HCT116 (cell line): Measurements from ENCODE around the gene NEMP2. TPM values are rescaled to one million over a fixed set of nuclear protein-coding genes. Genes with fewer than 3 reads are reported as not detected.

Source experiments
- ATAC-seq: fragments of 200-7000 bp; cut with Tn5 transposase; 2 replicates; pipeline ENCODE4 v1.9.1; 2020; ENCODE audit warnings: mild to moderate bottlenecking, moderate library complexity
- BruUV-seq: library from RNA; stranded (reverse); fragments of 400-500 nt; replicated peaks from 2 replicates; lab custom pipeline; 2021; lab: Mats Ljungman, UMichigan
- CTCF ChIA-PET: fragments of 300-600 bp; sonication (Branson Sonifier 250); formaldehyde crosslinking; loops from one replicate; lab custom pipeline; 2021; ENCODE audit warnings: antibody characterized with exemption; lab: Charles Lee
- POLR2A ChIA-PET: fragments of 300-600, 350-600 bp; sonication (Branson Sonifier 250); formaldehyde crosslinking; loops from one replicate; lab custom pipeline; 2021; ENCODE audit warnings: antibody characterized with exemption; lab: Charles Lee
- RAD21 ChIA-PET, 2 experiments: fragments of 300-600 bp; sonication (Branson Sonifier 250); formaldehyde crosslinking; loops; one replicate each; lab custom pipeline; 2023; ENCODE audit warnings: low total read pairs in 2 of 2; ENCODE audit not compliant: uncharacterized antibody in 2 of 2, unreplicated experiment in 2 of 2, low non-redundant PET in 1 of 2; lab: Charles Lee
- DNase-seq: peaks from one replicate; pipeline ENCODE4 v3.0.0-alpha.2; 2010; ENCODE audit warnings: low read depth, low spot score
- H2AFZ ChIP-seq: fragments of 200-600 bp; shearing (Covaris generic), sonication (generic); 2 replicates; pipeline ENCODE4 v1.6.1; 2017; ENCODE audit warnings: low read depth, mixed run types, mixed read lengths, antibody characterized with exemption, low read length; ENCODE audit not compliant: poor library complexity, severe bottlenecking
- H3K27ac ChIP-seq: 2 replicates; pipeline ENCODE4 v1.5.1; 2012; ENCODE audit warnings: low read depth, low read length
- H3K27me3 ChIP-seq: fragments of 200-600 bp; sonication (generic); 2 replicates; pipeline ENCODE4 v1.6.1; 2016; ENCODE audit warnings: mixed run types, low read length, mixed read lengths; ENCODE audit not compliant: insufficient read depth
- H3K36me3 ChIP-seq, 2 experiments: fragments of 200-500 bp in 1 of 2; fragments of 200-600 bp in 1 of 2; sonication (Bioruptor generic) in 1 of 2; sonication (generic) in 1 of 2; 2 replicates each; pipeline versions ENCODE4 v1.5.1 to v1.6.1; 2014 to 2016; ENCODE audit warnings: low read length in 2 of 2, inconsistent platforms in 1 of 2, mixed read lengths in 1 of 2, mixed run types in 1 of 2; ENCODE audit not compliant: insufficient read depth in 2 of 2, control insufficient read depth in 1 of 2
- H3K4me1 ChIP-seq, 2 experiments: fragments of 200-600 bp in 1 of 2; sonication (generic) in 1 of 2; 2 replicates each; pipeline versions ENCODE4 v1.5.1 to v1.6.1; 2012 to 2017; ENCODE audit warnings: low read length in 2 of 2, inconsistent platforms in 1 of 2, mild to moderate bottlenecking in 1 of 2, mixed read lengths in 1 of 2, mixed run types in 1 of 2, moderate library complexity in 1 of 2; ENCODE audit not compliant: insufficient read depth in 2 of 2, control insufficient read depth in 1 of 2
- H3K4me2 ChIP-seq: fragments of 200-600 bp; sonication (generic); 2 replicates; pipeline ENCODE4 v1.6.1; 2017; ENCODE audit warnings: mixed run types, low read length, mixed read lengths
- H3K4me3 ChIP-seq, 2 experiments: fragments of 200-600 bp in 1 of 2; sonication (generic) in 1 of 2; replicated peaks in 1 of 2; 2 replicates each; pipeline ENCODE4 v1.5.1; 2011 to 2016; ENCODE audit warnings: low read length in 2 of 2, control low read depth in 1 of 2, low read depth in 1 of 2, mild to moderate bottlenecking in 1 of 2, mixed read lengths in 1 of 2, mixed run types in 1 of 2
- H3K79me2 ChIP-seq: fragments of 200-600 bp; sonication (generic); 2 replicates; pipeline ENCODE4 v1.6.1; 2017; ENCODE audit warnings: mild to moderate bottlenecking, mixed run types, low read length, moderate library complexity, mixed read lengths; ENCODE audit not compliant: insufficient read depth
- H3K9ac ChIP-seq: fragments of 200-600 bp; sonication (generic); 2 replicates; pipeline ENCODE4 v1.6.1; 2016; ENCODE audit warnings: low read length, mixed read lengths
- H3K9me2 ChIP-seq: fragments of 200-600 bp; sonication (generic), shearing (Covaris generic); 2 replicates; pipeline ENCODE4 v1.6.1; 2017; ENCODE audit warnings: mixed run types, mild to moderate bottlenecking, moderate library complexity; ENCODE audit not compliant: insufficient read depth
- H3K9me3 ChIP-seq, 2 experiments: fragments of 200-500 bp in 1 of 2; fragments of 200-600 bp in 1 of 2; sonication (Bioruptor generic) in 1 of 2; sonication (generic) in 1 of 2; 2 replicates each; pipeline ENCODE4 v1.6.1; 2014 to 2017; ENCODE audit warnings: low read length in 2 of 2, mixed read lengths in 2 of 2, inconsistent platforms in 1 of 2, low read depth in 1 of 2, mild to moderate bottlenecking in 1 of 2, mixed run types in 1 of 2, moderate library complexity in 1 of 2; ENCODE audit not compliant: control insufficient read depth in 1 of 2, insufficient read depth in 1 of 2
- H4K20me1 ChIP-seq: fragments of 200-600 bp; sonication (generic), shearing (Covaris generic); 2 replicates; pipeline ENCODE4 v1.6.1; 2017; ENCODE audit warnings: mixed run types, mild to moderate bottlenecking, moderate library complexity; ENCODE audit not compliant: insufficient read depth
- ATF3 ChIP-seq: IDR thresholded peaks from 2 replicates; pipeline ENCODE4 v1.6.1; 2012
- CBX3 ChIP-seq: IDR thresholded peaks from 2 replicates; pipeline ENCODE4 v1.6.1; 2012; ENCODE audit warnings: low read depth
- CEBPB ChIP-seq: IDR thresholded peaks from 2 replicates; pipeline ENCODE4 v1.6.1; 2012; ENCODE audit warnings: low read depth
- ELF1 ChIP-seq: IDR thresholded peaks from 2 replicates; pipeline ENCODE4 v1.6.1; 2012; ENCODE audit warnings: low read depth, borderline replicate concordance
- EZH2 ChIP-seq: fragments of 200-600 bp; sonication (generic); IDR thresholded peaks from 2 replicates; pipeline ENCODE4 v1.6.1; 2017; ENCODE audit warnings: antibody characterized with exemption, mixed run types
- MAX ChIP-seq: IDR thresholded peaks from 2 replicates; pipeline ENCODE4 v1.6.1; 2012
- POLR2AphosphoS5 ChIP-seq: IDR thresholded peaks from 2 replicates; pipeline ENCODE4 v1.6.1; 2011; ENCODE audit warnings: mild to moderate bottlenecking, low read depth, low read length, moderate library complexity
- RAD21 ChIP-seq: IDR thresholded peaks from 2 replicates; pipeline ENCODE4 v1.6.1; 2012; ENCODE audit warnings: low read depth, mild to moderate bottlenecking
- SIN3A ChIP-seq: IDR thresholded peaks from 2 replicates; pipeline ENCODE4 v1.6.1; 2012; ENCODE audit warnings: low read depth
- SRF ChIP-seq: IDR thresholded peaks from 2 replicates; pipeline ENCODE4 v1.6.1; 2012; ENCODE audit warnings: low read depth
- TCF7L2 ChIP-seq: IDR thresholded peaks from 2 replicates; pipeline ENCODE4 v1.7.0; 2011; ENCODE audit warnings: borderline replicate concordance, inconsistent platforms; ENCODE audit not compliant: insufficient read depth, insufficient read length; ENCODE audit errors: extremely low read depth
- ZNF274 ChIP-seq: fragments of 200-500 bp; sonication (Bioruptor generic); IDR thresholded peaks from 2 replicates; pipeline ENCODE4 v1.6.1; 2014; ENCODE audit warnings: mild to moderate bottlenecking, low read depth, low read length, inconsistent platforms
- intact Hi-C: fragments of 100-400 bp; cut with micrococcal nuclease; formaldehyde crosslinking; loops from 2 replicates; pipeline ENCODE4 v1.10.0; 2022
- total RNA-seq: library from RNA; stranded (reverse); gene quantifications from one replicate; pipeline ENCODE4 v1.2.1, GENCODE V29; 2021; ENCODE audit not compliant: unreplicated experiment
- TF ChIP-seq, protein P1 (sequence below): IDR thresholded peaks from 2 replicates; pipeline ENCODE4 v1.6.1; 2011; ENCODE audit warnings: mild to moderate bottlenecking, low read length, moderate library complexity; ENCODE audit not compliant: insufficient replicate concordance; ENCODE audit errors: extremely low read depth
- TF ChIP-seq, protein P2 (sequence below), 3 experiments: fragments of 200-600 bp in 1 of 3; sonication (generic) in 1 of 3; IDR thresholded peaks in 2 of 3; conservative IDR thresholded peaks in 1 of 3; 2 replicates each; pipeline ENCODE4 v1.5.1; 2012 to 2017; ENCODE audit warnings: low read depth in 2 of 3, low read length in 2 of 3, antibody characterized with exemption in 1 of 3, borderline replicate concordance in 1 of 3, control low read depth in 1 of 3, mild to moderate bottlenecking in 1 of 3, mixed read lengths in 1 of 3, mixed run types in 1 of 3, moderate library complexity in 1 of 3; ENCODE audit not compliant: insufficient read depth in 1 of 3
- TF ChIP-seq, protein P3 (sequence below): IDR thresholded peaks from 2 replicates; pipeline ENCODE4 v1.6.1; 2012; ENCODE audit warnings: low read depth

NEMP2 gene
- total RNA-seq, 1 experiment from 2014 or later, result 8.6 TPM

GRCh38 chr2:190529486-190530247 is 4.9 kb downstream of the NEMP2 start:
- Histone ChIP-seq H3K79me2 (no peaks in the 10 kb centered on the region), H3K4me3 (no peak overlapping the region), H2AFZ (no peak overlapping the region), H4K20me1 (no peaks in the 10 kb centered on the region), H3K9me2 (no peaks in the 10 kb centered on the region), H3K4me1 (peaks cover 5 to 22% of the 10 kb centered on the region in 2 experiments; a peak in 3 of 4 replicates), H3K36me3 (no peaks in the 10 kb centered on the region), H3K9ac (no peak overlapping the region), H3K4me2 (no peak overlapping the region), H3K9me3 (no peaks in the 10 kb centered on the region), H3K27me3 (no peaks in the 10 kb centered on the region), H3K27ac (no peak overlapping the region)
- CTCF ChIA-PET, result no interaction called here
- POLR2A ChIA-PET, result no interaction called here
- DNase-seq (no peak), ATAC-seq (no peak)
- no TSS peak for BruUV-seq
- intact Hi-C loops, result loop anchor here (5.0 kb wide), 1 partner anchor 313 kb away; no protein-coding TSS in a partner anchor
- RAD21 ChIA-PET, result no interaction called here
- TF ChIP-seq POLR2AphosphoS5, result no peak
- TF ChIP-seq ELF1, result no peak
- no peak for TF ChIP-seq CEBPB
- TF ChIP-seq, protein P1, sequence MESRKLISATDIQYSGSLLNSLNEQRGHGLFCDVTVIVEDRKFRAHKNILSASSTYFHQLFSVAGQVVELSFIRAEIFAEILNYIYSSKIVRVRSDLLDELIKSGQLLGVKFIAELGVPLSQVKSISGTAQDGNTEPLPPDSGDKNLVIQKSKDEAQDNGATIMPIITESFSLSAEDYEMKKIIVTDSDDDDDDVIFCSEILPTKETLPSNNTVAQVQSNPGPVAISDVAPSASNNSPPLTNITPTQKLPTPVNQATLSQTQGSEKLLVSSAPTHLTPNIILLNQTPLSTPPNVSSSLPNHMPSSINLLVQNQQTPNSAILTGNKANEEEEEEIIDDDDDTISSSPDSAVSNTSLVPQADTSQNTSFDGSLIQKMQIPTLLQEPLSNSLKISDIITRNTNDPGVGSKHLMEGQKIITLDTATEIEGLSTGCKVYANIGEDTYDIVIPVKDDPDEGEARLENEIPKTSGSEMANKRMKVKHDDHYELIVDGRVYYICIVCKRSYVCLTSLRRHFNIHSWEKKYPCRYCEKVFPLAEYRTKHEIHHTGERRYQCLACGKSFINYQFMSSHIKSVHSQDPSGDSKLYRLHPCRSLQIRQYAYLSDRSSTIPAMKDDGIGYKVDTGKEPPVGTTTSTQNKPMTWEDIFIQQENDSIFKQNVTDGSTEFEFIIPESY, result no peak
- TF ChIP-seq, protein P2, sequence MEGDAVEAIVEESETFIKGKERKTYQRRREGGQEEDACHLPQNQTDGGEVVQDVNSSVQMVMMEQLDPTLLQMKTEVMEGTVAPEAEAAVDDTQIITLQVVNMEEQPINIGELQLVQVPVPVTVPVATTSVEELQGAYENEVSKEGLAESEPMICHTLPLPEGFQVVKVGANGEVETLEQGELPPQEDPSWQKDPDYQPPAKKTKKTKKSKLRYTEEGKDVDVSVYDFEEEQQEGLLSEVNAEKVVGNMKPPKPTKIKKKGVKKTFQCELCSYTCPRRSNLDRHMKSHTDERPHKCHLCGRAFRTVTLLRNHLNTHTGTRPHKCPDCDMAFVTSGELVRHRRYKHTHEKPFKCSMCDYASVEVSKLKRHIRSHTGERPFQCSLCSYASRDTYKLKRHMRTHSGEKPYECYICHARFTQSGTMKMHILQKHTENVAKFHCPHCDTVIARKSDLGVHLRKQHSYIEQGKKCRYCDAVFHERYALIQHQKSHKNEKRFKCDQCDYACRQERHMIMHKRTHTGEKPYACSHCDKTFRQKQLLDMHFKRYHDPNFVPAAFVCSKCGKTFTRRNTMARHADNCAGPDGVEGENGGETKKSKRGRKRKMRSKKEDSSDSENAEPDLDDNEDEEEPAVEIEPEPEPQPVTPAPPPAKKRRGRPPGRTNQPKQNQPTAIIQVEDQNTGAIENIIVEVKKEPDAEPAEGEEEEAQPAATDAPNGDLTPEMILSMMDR (IDR thresholded peaks at IDR 0.05 in 2 of 3, conservative IDR thresholded peaks at IDR 0.05 in 1 of 3; ENCODE audit: borderline replicate concordance in 1 of 3, insufficient read depth in 1 of 3, low read depth in 2 of 3, low read length in 2 of 3), result no peak
- TF ChIP-seq RAD21, result no peak
- TF ChIP-seq MAX, result no peak
- no peak for TF ChIP-seq CBX3
- no peak for TF ChIP-seq TCF7L2
- no peak for TF ChIP-seq SIN3A
- no peak for TF ChIP-seq EZH2
- no peak for TF ChIP-seq ZNF274
- no peak for TF ChIP-seq ATF3
- TF ChIP-seq, protein P3, sequence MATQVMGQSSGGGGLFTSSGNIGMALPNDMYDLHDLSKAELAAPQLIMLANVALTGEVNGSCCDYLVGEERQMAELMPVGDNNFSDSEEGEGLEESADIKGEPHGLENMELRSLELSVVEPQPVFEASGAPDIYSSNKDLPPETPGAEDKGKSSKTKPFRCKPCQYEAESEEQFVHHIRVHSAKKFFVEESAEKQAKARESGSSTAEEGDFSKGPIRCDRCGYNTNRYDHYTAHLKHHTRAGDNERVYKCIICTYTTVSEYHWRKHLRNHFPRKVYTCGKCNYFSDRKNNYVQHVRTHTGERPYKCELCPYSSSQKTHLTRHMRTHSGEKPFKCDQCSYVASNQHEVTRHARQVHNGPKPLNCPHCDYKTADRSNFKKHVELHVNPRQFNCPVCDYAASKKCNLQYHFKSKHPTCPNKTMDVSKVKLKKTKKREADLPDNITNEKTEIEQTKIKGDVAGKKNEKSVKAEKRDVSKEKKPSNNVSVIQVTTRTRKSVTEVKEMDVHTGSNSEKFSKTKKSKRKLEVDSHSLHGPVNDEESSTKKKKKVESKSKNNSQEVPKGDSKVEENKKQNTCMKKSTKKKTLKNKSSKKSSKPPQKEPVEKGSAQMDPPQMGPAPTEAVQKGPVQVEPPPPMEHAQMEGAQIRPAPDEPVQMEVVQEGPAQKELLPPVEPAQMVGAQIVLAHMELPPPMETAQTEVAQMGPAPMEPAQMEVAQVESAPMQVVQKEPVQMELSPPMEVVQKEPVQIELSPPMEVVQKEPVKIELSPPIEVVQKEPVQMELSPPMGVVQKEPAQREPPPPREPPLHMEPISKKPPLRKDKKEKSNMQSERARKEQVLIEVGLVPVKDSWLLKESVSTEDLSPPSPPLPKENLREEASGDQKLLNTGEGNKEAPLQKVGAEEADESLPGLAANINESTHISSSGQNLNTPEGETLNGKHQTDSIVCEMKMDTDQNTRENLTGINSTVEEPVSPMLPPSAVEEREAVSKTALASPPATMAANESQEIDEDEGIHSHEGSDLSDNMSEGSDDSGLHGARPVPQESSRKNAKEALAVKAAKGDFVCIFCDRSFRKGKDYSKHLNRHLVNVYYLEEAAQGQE, result no peak
- TF ChIP-seq SRF, result no peak
